SK-N-SH (cell line): Measurements from ENCODE around the gene HTT. TPM values are rescaled to one million over a fixed set of nuclear protein-coding genes. Genes with fewer than 3 reads are reported as not detected.

Source experiments
- CTCF ChIA-PET: fragments of 300-600, 350-600 bp; formaldehyde crosslinking; extraction: SDS; loops from one replicate; lab custom pipeline; 2021; lab: Yijun Ruan, JAX
- POLR2A ChIA-PET: fragments of 350-600 bp; sonication (Branson Sonifier 250); formaldehyde crosslinking; extraction: SDS; loops from one replicate; lab custom pipeline; 2020; ENCODE audit warnings: antibody characterized with exemption, inconsistent platforms; lab: Yijun Ruan, JAX
- DNase-seq: peaks from one replicate; pipeline ENCODE4 v3.0.0; 2012
- H2AFZ ChIP-seq: fragments of 200-600 bp; sonication (generic); 2 replicates; pipeline ENCODE4 v1.8.1; 2016; ENCODE audit warnings: antibody characterized with exemption, mild to moderate bottlenecking, low read depth
- H3F3A ChIP-seq: fragments of 200-600 bp; sonication (generic); replicated peaks from 2 replicates; pipeline ENCODE3; 2016; ENCODE audit warnings: antibody characterized with exemption, mild to moderate bottlenecking; ENCODE audit not compliant: insufficient read depth
- H3K27ac ChIP-seq, 2 experiments: fragments of 200-500 bp in 1 of 2; fragments of 200-600 bp in 1 of 2; sonication (Bioruptor generic) in 1 of 2; sonication (generic), shearing (Covaris generic) in 1 of 2; 2 replicates each; pipeline versions ENCODE4 v1.5.1 to v1.6.1; 2014 to 2016; ENCODE audit warnings: low read depth in 2 of 2, inconsistent platforms in 1 of 2, low read length in 1 of 2, mild to moderate bottlenecking in 1 of 2, mixed read lengths in 1 of 2
- H3K27me3 ChIP-seq: fragments of 200-600 bp; sonication (generic), shearing (Covaris generic); 2 replicates; pipeline ENCODE4 v1.6.1; 2016; ENCODE audit warnings: mixed run types; ENCODE audit not compliant: insufficient read depth
- H3K36me3 ChIP-seq, 2 experiments: fragments of 200-500 bp in 1 of 2; fragments of 200-600 bp in 1 of 2; sonication (Bioruptor generic) in 1 of 2; sonication (generic) in 1 of 2; replicated peaks in 1 of 2; 2 replicates each; pipeline versions ENCODE3 to v1.5.1; 2014 to 2016; ENCODE audit warnings: low read length in 1 of 2, mild to moderate bottlenecking in 1 of 2; ENCODE audit not compliant: insufficient read depth in 2 of 2, control insufficient read depth in 1 of 2
- H3K4me1 ChIP-seq, 2 experiments: fragments of 200-500 bp in 1 of 2; fragments of 200-600 bp in 1 of 2; sonication (Bioruptor generic) in 1 of 2; sonication (generic), shearing (Covaris generic) in 1 of 2; 2 replicates each; pipeline versions ENCODE4 v1.5.1 to v1.6.1; 2014 to 2016; ENCODE audit warnings: low read depth in 1 of 2, low read length in 1 of 2, mixed run types in 1 of 2; ENCODE audit not compliant: insufficient read depth in 2 of 2, control insufficient read depth in 1 of 2
- H3K4me2 ChIP-seq: fragments of 200-600 bp; sonication (generic), shearing (Covaris generic); 2 replicates; pipeline ENCODE4 v1.6.1; 2017; ENCODE audit warnings: mixed run types
- H3K4me3 ChIP-seq, 2 experiments: fragments of 200-500 bp in 1 of 2; fragments of 200-600 bp in 1 of 2; sonication (Bioruptor generic) in 1 of 2; sonication (generic), shearing (Covaris generic) in 1 of 2; 2 replicates each; pipeline versions ENCODE4 v1.5.1 to v1.8.1; 2014 to 2016; ENCODE audit warnings: low read depth in 2 of 2, inconsistent platforms in 1 of 2, low read length in 1 of 2, mild to moderate bottlenecking in 1 of 2, mixed read lengths in 1 of 2, moderate library complexity in 1 of 2
- H3K79me2 ChIP-seq: fragments of 200-600 bp; sonication (generic); 2 replicates; pipeline ENCODE4 v1.8.1; 2017; ENCODE audit warnings: mild to moderate bottlenecking; ENCODE audit not compliant: insufficient read depth
- H3K9ac ChIP-seq: fragments of 200-600 bp; sonication (generic); 2 replicates; pipeline ENCODE4 v1.6.1; 2017; ENCODE audit warnings: mixed run types
- H3K9me2 ChIP-seq: fragments of 200-600 bp; sonication (generic); 2 replicates; pipeline ENCODE4 v1.6.1; 2017; ENCODE audit warnings: mixed run types
- H3K9me3 ChIP-seq: fragments of 200-600 bp; sonication (generic); 2 replicates; pipeline ENCODE4 v1.6.1; 2017; ENCODE audit warnings: mixed run types, mild to moderate bottlenecking, moderate library complexity
- H4K20me1 ChIP-seq: fragments of 200-600 bp; sonication (generic); 2 replicates; pipeline ENCODE4 v1.6.1; 2017; ENCODE audit warnings: mild to moderate bottlenecking, mixed run types; ENCODE audit not compliant: insufficient read depth
- CHD2 ChIP-seq: fragments of 150-350 bp; IDR thresholded peaks from 2 replicates; pipeline ENCODE4 v1.6.1; 2018; ENCODE audit warnings: low read length; ENCODE audit not compliant: partially characterized antibody
- CTCF ChIP-seq: fragments of 200-600 bp; sonication (generic); IDR thresholded peaks from 2 replicates; pipeline ENCODE4 v1.6.1; 2017; ENCODE audit warnings: antibody characterized with exemption, mild to moderate bottlenecking, moderate library complexity
- ELF1 ChIP-seq: IDR thresholded peaks from 2 replicates; pipeline ENCODE4 v1.4.0; 2012
- EP300 ChIP-seq, 2 experiments: IDR thresholded peaks; 2 replicates each; pipeline versions ENCODE4 v1.4.0 to v1.6.1; 2012; ENCODE audit warnings: borderline replicate concordance in 1 of 2, low read depth in 1 of 2, low read length in 1 of 2
- EZH2phosphoT487 ChIP-seq: fragments of 200-600 bp; sonication (generic); IDR thresholded peaks from 2 replicates; pipeline ENCODE4 v1.6.1; 2017; ENCODE audit warnings: low read depth, mixed run types, mild to moderate bottlenecking, antibody characterized with exemption, moderate library complexity, borderline replicate concordance
- GATA2 ChIP-seq: sonication (generic); formaldehyde crosslinking; IDR thresholded peaks from 2 replicates; pipeline ENCODE4 v1.5.0; 2020; ENCODE audit warnings: mild to moderate bottlenecking, missing genetic modification reagents
- MEF2A ChIP-seq: IDR thresholded peaks from 2 replicates; pipeline ENCODE4 v1.4.0; 2012; ENCODE audit warnings: low read depth, borderline replicate concordance
- MXI1 ChIP-seq: IDR thresholded peaks from 2 replicates; pipeline ENCODE4 v1.6.1; 2012; ENCODE audit warnings: mild to moderate bottlenecking, low read depth, low read length, improper control_type of control experiment
- POLR2AphosphoS5 ChIP-seq: IDR thresholded peaks from 2 replicates; pipeline ENCODE4 v1.6.1; 2012; ENCODE audit warnings: low read depth, low read length
- RCOR1 ChIP-seq: fragments of 150-350 bp; IDR thresholded peaks from 2 replicates; pipeline ENCODE4 v1.6.1; 2017; ENCODE audit warnings: antibody characterized with exemption, low read length
- RXRA ChIP-seq: IDR thresholded peaks from 2 replicates; pipeline ENCODE4 v1.4.0; 2012; ENCODE audit warnings: low read depth, mild to moderate bottlenecking, borderline replicate concordance
- TAF1 ChIP-seq: IDR thresholded peaks from 2 replicates; pipeline ENCODE4 v1.6.1; 2012; ENCODE audit warnings: low read depth, mild to moderate bottlenecking, low read length, moderate library complexity, borderline replicate concordance
- TCF12 ChIP-seq: IDR thresholded peaks from 2 replicates; pipeline ENCODE4 v1.4.0; 2012
- TEAD4 ChIP-seq: IDR thresholded peaks from 2 replicates; pipeline ENCODE4 v1.4.0; 2012; ENCODE audit warnings: mild to moderate bottlenecking, borderline replicate concordance; ENCODE audit not compliant: insufficient read depth
- YY1 ChIP-seq: IDR thresholded peaks from 2 replicates; pipeline ENCODE4 v1.4.0; 2012; ENCODE audit warnings: low read depth, mild to moderate bottlenecking
- ZBTB33 ChIP-seq: IDR thresholded peaks from 2 replicates; pipeline ENCODE4 v1.4.0; 2012; ENCODE audit warnings: low read depth, borderline replicate concordance
- WGBS: methylation state at CpG from one replicate; pipeline ENCODE4 v1.1.6; 2017; ENCODE audit warnings: low lambda C conversion rate; 5-methylcytosine and 5-hydroxymethylcytosine counted together
- polyA plus RNA-seq, 3 experiments: library from polyadenylated mRNA; depleted of rRNA; stranded (reverse); fragments of >200 nt; gene quantifications; 2 replicates each; pipeline ENCODE4 v1.2.3, GENCODE V29; 2012

Gene HTT
- polyA plus RNA-seq, 1 of the 3 experiments (the other 2 are of a cell fraction), result 11.3 TPM

- H3K36me3 ChIP-seq, result peaks cover 0 to 4% of the 10 kb centered on the region in 2 experiments
- H3K4me3 ChIP-seq, result no peak overlapping the region
- no peaks in the 10 kb centered on the region for H3K9me2 ChIP-seq
- H3K4me2 ChIP-seq, result no peak overlapping the region
- no peak for DNase-seq
- no peaks in the 10 kb centered on the region for H3K27me3 ChIP-seq
- H3K9ac ChIP-seq, result no peak overlapping the region
- H3K4me1 ChIP-seq, result peaks cover 0 to 9% of the 10 kb centered on the region in 2 experiments; a peak in 1 of 4 replicates
- H3F3A ChIP-seq, result no peaks in the 10 kb centered on the region
- TF ChIP-seq RXRA (no peak), EZH2phosphoT487 (no peak), ZBTB33 (no peak), YY1 (no peak), CTCF (no peak), MXI1 (no peak), MEF2A (no peak), GATA2 (CRISPR knock-in tag) (no peak), EP300 (IDR thresholded peaks at IDR 0.05; ENCODE audit: borderline replicate concordance in 1 of 2, low read depth in 1 of 2, low read length in 1 of 2) (no peak), TEAD4 (no peak), CHD2 (no peak), TCF12 (no peak), POLR2AphosphoS5 (no peak), RCOR1 (no peak), TAF1 (no peak), ELF1 (no peak)
- ChIA-PET POLR2A (no interaction called here), CTCF (interaction anchor here (1.1 to 1.3 kb wide), 2 partner anchors 13 to 232 kb away, joined by 3 read pairs; no protein-coding TSS in a partner anchor)
- no peak overlapping the region for H2AFZ ChIP-seq
- no peak overlapping the region for H3K27ac ChIP-seq
- H3K9me3 ChIP-seq, result no peaks in the 10 kb centered on the region
- no peaks in the 10 kb centered on the region for H4K20me1 ChIP-seq
- no peaks in the 10 kb centered on the region for H3K79me2 ChIP-seq
- WGBS, result no CpG with 5 or more reads among the region's 14 CpGs
These were observed 173.6 kb downstream of the HTT start for GRCh38 chr4:3248178-3248480.
